HepG2 (cell line): ENCODE data around the gene JTB. TPM values are rescaled to one million over a fixed set of nuclear protein-coding genes. Genes with fewer than 3 reads are reported as not detected.

Source experiments
- ESRRA ChIP-seq: sonication (generic); formaldehyde crosslinking; IDR thresholded peaks from 2 replicates; pipeline ENCODE4 v1.5.1; 2020; ENCODE audit warnings: mild to moderate bottlenecking, low read depth, missing genetic modification reagents
- HDAC6 ChIP-seq: fragments of 200-600 bp; sonication (generic); IDR thresholded peaks from 2 replicates; pipeline ENCODE4 v1.7.0; 2017; ENCODE audit warnings: mild to moderate bottlenecking, antibody characterized with exemption, low read length, low read depth
- HIVEP1 ChIP-seq: sonication (generic); formaldehyde crosslinking; IDR thresholded peaks from 2 replicates; pipeline ENCODE4 v1.4.0; 2020; ENCODE audit warnings: mild to moderate bottlenecking, missing genetic modification reagents
- HOXD1 ChIP-seq: sonication (generic); formaldehyde crosslinking; IDR thresholded peaks from 2 replicates; pipeline ENCODE4 v1.5.0; 2020; ENCODE audit warnings: missing genetic modification reagents
- JDP2 ChIP-seq: sonication (generic); formaldehyde crosslinking; IDR thresholded peaks from 2 replicates; pipeline ENCODE4 v1.8.1; 2022; ENCODE audit warnings: missing genetic modification reagents, borderline replicate concordance
- KLF12 ChIP-seq: sonication (generic); formaldehyde crosslinking; IDR thresholded peaks from 2 replicates; pipeline ENCODE4 v1.4.0; 2020; ENCODE audit warnings: missing genetic modification reagents, borderline replicate concordance
- MED8 ChIP-seq: sonication (generic); formaldehyde crosslinking; IDR thresholded peaks from 2 replicates; pipeline ENCODE4 v1.8.1; 2023; ENCODE audit warnings: mild to moderate bottlenecking, missing genetic modification reagents; ENCODE audit not compliant: insufficient replicate concordance
- MYNN ChIP-seq: sonication (generic); formaldehyde crosslinking; IDR thresholded peaks from 2 replicates; pipeline ENCODE4 v1.4.0; 2020; ENCODE audit warnings: mild to moderate bottlenecking, low read depth, missing genetic modification reagents
- POGZ ChIP-seq: sonication (generic); formaldehyde crosslinking; IDR thresholded peaks from 2 replicates; pipeline ENCODE4 v1.4.0; 2020; ENCODE audit warnings: mild to moderate bottlenecking, missing genetic modification reagents
- RFX1 ChIP-seq: fragments of 450-650 bp; IDR thresholded peaks from 2 replicates; pipeline ENCODE4 v1.6.1; 2017
- SCMH1 ChIP-seq: sonication (generic); formaldehyde crosslinking; IDR thresholded peaks from 2 replicates; pipeline ENCODE4 v1.9.0; 2021; ENCODE audit warnings: missing genetic modification reagents, mild to moderate bottlenecking, borderline replicate concordance
- SNAPC2 ChIP-seq: sonication (generic); formaldehyde crosslinking; IDR thresholded peaks from 2 replicates; pipeline ENCODE4 v1.8.1; 2022; ENCODE audit warnings: mild to moderate bottlenecking, missing genetic modification reagents
- ZNF441 ChIP-seq: sonication (generic); formaldehyde crosslinking; IDR thresholded peaks from 2 replicates; pipeline ENCODE4 v1.7.0; 2021; ENCODE audit warnings: missing genetic modification reagents, borderline replicate concordance
- ZNF75D ChIP-seq: sonication (generic); formaldehyde crosslinking; IDR thresholded peaks from 2 replicates; pipeline ENCODE4 v1.8.1; 2023; ENCODE audit warnings: missing genetic modification reagents, mild to moderate bottlenecking, borderline replicate concordance
- polyA plus RNA-seq, 8 experiments: library from polyadenylated mRNA; depleted of rRNA in 3 of 8; stranded (reverse) in 7 of 8; unstranded in 1 of 8; fragments of >200 nt; fragmentation: Illumina TruSeq in 4 of 8; extraction: Trizol in 4 of 8; gene quantifications; 2 replicates each; pipeline versions ENCODE4 v1.2.1 to v1.2.3, GENCODE V29; 2011 to 2016; ENCODE audit warnings: low read depth in 4 of 8, missing spikeins in 1 of 8, mixed read lengths in 1 of 8; ENCODE audit not compliant: insufficient read depth in 1 of 8
- total RNA-seq, 5 experiments: library from RNA; depleted of rRNA; stranded (reverse); fragments of >200 nt; fragmentation: Illumina TruSeq; extraction: Trizol; gene quantifications; 2 replicates each; pipeline ENCODE4 v1.2.3, GENCODE V29; 2016; ENCODE audit warnings: low read depth in 1 of 5
- TF ChIP-seq, protein P1 (sequence below): sonication (generic); formaldehyde crosslinking; conservative IDR thresholded peaks from 2 replicates; pipeline ENCODE4 v1.4.0; 2020; ENCODE audit warnings: missing genetic modification reagents
- TF ChIP-seq, protein P2 (sequence below): sonication (generic); formaldehyde crosslinking; IDR thresholded peaks from 2 replicates; pipeline ENCODE4 v1.8.0; 2022; ENCODE audit warnings: mild to moderate bottlenecking, missing genetic modification reagents, moderate library complexity
- TF ChIP-seq, protein P3 (sequence below): sonication (generic); formaldehyde crosslinking; IDR thresholded peaks from 2 replicates; pipeline ENCODE4 v1.4.0; 2020; ENCODE audit warnings: missing genetic modification reagents, borderline replicate concordance
- TF ChIP-seq, protein P4 (sequence below): sonication (generic); formaldehyde crosslinking; IDR thresholded peaks from 2 replicates; pipeline ENCODE4 v1.4.0; 2020; ENCODE audit warnings: missing genetic modification reagents

Gene JTB
- total and polyA plus RNA-seq, 2 of the 13 experiments (the other 11 are each of a cell fraction or from before 2014, with no cell fraction given) = 96.7 to 99.2 TPM

DNA sequence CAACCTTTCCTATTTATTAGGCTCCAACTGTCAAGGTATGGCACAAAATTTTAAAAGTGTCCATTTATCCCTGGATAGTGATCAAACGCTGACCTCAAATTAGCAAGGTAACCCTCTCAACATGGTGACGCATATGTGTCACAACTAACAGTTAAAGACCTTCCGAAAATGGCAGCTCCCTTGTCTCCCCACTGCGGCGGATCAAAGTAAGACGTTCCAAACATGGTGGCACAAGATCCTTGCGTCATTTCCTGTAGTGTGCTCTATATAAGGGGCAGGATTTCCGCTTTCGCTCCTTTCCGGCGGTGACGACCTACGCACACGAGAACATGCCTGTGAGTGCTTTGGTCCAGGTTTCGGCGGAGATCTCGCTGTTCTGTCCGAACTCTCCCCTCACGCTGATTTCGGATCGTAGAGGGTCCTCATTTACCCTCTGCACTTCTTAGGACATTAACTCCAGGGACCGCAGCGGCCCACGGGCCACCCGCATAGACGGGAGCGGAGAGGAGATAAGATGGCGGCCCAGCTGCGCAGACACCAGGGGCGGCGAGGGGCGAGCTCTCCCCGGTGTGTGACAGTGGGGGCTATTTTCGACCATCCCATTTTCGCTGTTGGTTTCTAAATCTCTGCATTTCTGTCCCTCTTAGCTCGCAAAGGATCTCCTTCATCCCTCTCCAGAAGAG, 13.1 kb upstream of the JTB start, which contains the start of gene RPS27 (continued):
- TF ChIP-seq, protein P1, sequence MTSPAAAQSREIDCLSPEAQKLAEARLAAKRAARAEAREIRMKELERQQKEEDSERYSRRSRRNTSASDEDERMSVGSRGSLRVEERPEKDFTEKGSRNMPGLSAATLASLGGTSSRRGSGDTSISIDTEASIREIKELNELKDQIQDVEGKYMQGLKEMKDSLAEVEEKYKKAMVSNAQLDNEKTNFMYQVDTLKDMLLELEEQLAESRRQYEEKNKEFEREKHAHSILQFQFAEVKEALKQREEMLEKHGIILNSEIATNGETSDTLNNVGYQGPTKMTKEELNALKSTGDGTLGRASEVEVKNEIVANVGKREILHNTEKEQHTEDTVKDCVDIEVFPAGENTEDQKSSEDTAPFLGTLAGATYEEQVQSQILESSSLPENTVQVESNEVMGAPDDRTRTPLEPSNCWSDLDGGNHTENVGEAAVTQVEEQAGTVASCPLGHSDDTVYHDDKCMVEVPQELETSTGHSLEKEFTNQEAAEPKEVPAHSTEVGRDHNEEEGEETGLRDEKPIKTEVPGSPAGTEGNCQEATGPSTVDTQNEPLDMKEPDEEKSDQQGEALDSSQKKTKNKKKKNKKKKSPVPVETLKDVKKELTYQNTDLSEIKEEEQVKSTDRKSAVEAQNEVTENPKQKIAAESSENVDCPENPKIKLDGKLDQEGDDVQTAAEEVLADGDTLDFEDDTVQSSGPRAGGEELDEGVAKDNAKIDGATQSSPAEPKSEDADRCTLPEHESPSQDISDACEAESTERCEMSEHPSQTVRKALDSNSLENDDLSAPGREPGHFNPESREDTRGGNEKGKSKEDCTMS (CRISPR knock-in tag) = peak; percentile 92; the same call in 1 of the 2 replicates
- TF ChIP-seq KLF12 = no peak
- TF ChIP-seq RFX1 = no peak
- TF ChIP-seq JDP2 (CRISPR knock-in tag) = no peak
- peak; percentile 70 for TF ChIP-seq ZNF441 (CRISPR knock-in tag)
- TF ChIP-seq HOXD1 (CRISPR knock-in tag) = no peak
- TF ChIP-seq SCMH1 (CRISPR knock-in tag) = no peak
- TF ChIP-seq HDAC6 = 0 out of 2 replicates have a peak, but pooled peaks have one; percentile 53
- TF ChIP-seq, protein P2, sequence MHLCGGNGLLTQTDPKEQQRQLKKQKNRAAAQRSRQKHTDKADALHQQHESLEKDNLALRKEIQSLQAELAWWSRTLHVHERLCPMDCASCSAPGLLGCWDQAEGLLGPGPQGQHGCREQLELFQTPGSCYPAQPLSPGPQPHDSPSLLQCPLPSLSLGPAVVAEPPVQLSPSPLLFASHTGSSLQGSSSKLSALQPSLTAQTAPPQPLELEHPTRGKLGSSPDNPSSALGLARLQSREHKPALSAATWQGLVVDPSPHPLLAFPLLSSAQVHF (CRISPR knock-in tag) = no peak
- TF ChIP-seq, protein P3, sequence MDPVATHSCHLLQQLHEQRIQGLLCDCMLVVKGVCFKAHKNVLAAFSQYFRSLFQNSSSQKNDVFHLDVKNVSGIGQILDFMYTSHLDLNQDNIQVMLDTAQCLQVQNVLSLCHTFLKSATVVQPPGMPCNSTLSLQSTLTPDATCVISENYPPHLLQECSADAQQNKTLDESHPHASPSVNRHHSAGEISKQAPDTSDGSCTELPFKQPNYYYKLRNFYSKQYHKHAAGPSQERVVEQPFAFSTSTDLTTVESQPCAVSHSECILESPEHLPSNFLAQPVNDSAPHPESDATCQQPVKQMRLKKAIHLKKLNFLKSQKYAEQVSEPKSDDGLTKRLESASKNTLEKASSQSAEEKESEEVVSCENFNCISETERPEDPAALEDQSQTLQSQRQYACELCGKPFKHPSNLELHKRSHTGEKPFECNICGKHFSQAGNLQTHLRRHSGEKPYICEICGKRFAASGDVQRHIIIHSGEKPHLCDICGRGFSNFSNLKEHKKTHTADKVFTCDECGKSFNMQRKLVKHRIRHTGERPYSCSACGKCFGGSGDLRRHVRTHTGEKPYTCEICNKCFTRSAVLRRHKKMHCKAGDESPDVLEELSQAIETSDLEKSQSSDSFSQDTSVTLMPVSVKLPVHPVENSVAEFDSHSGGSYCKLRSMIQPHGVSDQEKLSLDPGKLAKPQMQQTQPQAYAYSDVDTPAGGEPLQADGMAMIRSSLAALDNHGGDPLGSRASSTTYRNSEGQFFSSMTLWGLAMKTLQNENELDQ (CRISPR knock-in tag) = peak; percentile 88; the same call in 1 of the 2 replicates
- TF ChIP-seq POGZ (CRISPR knock-in tag) = peak; percentile 78; the same call in 1 of the 2 replicates
- TF ChIP-seq SNAPC2 (CRISPR knock-in tag) = 0 out of 2 replicates have a peak, but pooled peaks have one; percentile 29
- TF ChIP-seq ESRRA (CRISPR knock-in tag) = peak; percentile 18; the same call in 1 of the 2 replicates
- TF ChIP-seq MYNN (CRISPR knock-in tag) = peak; percentile 79; the same call in 1 of the 2 replicates
- no peak for TF ChIP-seq MED8 (CRISPR knock-in tag)
- TF ChIP-seq HIVEP1 (CRISPR knock-in tag) = 0 out of 2 replicates have a peak, but pooled peaks have one; percentile 49
- TF ChIP-seq ZNF75D (CRISPR knock-in tag) = no peak
- TF ChIP-seq, protein P4, sequence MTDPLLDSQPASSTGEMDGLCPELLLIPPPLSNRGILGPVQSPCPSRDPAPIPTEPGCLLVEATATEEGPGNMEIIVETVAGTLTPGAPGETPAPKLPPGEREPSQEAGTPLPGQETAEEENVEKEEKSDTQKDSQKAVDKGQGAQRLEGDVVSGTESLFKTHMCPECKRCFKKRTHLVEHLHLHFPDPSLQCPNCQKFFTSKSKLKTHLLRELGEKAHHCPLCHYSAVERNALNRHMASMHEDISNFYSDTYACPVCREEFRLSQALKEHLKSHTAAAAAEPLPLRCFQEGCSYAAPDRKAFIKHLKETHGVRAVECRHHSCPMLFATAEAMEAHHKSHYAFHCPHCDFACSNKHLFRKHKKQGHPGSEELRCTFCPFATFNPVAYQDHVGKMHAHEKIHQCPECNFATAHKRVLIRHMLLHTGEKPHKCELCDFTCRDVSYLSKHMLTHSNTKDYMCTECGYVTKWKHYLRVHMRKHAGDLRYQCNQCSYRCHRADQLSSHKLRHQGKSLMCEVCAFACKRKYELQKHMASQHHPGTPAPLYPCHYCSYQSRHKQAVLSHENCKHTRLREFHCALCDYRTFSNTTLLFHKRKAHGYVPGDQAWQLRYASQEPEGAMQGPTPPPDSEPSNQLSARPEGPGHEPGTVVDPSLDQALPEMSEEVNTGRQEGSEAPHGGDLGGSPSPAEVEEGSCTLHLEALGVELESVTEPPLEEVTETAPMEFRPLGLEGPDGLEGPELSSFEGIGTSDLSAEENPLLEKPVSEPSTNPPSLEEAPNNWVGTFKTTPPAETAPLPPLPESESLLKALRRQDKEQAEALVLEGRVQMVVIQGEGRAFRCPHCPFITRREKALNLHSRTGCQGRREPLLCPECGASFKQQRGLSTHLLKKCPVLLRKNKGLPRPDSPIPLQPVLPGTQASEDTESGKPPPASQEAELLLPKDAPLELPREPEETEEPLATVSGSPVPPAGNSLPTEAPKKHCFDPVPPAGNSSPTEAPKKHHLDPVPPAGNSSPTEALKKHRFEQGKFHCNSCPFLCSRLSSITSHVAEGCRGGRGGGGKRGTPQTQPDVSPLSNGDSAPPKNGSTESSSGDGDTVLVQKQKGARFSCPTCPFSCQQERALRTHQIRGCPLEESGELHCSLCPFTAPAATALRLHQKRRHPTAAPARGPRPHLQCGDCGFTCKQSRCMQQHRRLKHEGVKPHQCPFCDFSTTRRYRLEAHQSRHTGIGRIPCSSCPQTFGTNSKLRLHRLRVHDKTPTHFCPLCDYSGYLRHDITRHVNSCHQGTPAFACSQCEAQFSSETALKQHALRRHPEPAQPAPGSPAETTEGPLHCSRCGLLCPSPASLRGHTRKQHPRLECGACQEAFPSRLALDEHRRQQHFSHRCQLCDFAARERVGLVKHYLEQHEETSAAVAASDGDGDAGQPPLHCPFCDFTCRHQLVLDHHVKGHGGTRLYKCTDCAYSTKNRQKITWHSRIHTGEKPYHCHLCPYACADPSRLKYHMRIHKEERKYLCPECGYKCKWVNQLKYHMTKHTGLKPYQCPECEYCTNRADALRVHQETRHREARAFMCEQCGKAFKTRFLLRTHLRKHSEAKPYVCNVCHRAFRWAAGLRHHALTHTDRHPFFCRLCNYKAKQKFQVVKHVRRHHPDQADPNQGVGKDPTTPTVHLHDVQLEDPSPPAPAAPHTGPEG = peak; percentile 80; the same call in 1 of the 2 replicates
